Germinal center (tissue), 1 donor: ENCODE measurements around the gene EID3.
"Not testable (repeated sequence)": the region's sequence is repeated elsewhere in the genome, so short reads cannot be mapped to it uniquely, and the experiment has no call there.

Experiments used
- DNase-seq: peaks from one replicate; pipeline ENCODE4 v3.0.0; 2012; ENCODE audit warnings: mixed read lengths, low spot score

Gene EID3

DNA sequence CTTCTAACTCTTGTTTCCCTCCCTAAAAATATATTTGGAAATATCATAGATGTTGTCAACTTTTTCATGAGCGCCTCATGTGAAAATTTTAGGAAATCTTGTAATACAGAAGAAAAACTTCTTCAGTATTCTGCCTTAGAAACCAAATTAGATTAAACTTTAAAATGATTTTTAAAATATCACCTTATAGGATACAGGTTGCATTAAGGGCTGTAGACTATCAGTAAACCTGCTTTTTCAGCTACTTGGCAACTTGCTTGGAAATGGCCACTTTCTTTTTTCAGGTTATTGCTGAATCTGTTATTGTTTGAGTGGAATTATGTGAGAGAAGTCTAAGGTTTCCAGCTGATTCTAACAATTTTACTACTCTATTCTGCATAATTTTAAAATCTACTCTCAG lies 9.1 kb downstream of the EID3 start:
- DNase-seq = no peak

DNA sequence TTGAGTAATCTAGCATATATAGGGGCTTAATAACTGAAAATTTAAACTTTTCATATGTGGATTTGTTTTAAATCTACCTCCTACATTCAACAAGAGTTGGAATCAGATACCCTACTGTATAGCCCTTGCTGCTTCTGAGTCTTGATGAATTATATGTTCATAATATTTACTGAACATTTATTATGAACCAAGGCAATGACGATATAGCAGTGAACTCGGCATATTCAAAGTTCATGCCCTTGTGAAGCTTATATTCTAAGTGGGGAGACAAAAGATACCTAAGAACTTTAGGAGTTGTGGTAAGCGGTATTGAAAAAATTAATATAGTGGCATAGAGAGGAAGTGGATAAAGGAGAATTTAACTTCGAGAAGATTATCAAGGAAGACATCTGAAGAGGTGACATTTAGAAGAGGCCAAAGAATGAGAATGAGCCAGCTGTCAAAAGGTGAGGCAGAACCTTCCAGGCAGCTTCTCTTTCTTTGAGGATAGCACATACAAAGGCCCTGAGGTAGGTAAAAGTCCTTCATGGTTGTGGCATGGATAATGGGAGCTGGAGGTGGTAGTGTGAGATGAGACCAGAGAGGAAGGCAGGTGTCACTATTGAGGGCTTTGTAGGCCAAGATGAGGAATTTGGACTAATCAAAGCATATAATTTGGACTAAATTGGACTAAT lies 10.2 kb downstream of the EID3 start:
- no peak for DNase-seq

DNA sequence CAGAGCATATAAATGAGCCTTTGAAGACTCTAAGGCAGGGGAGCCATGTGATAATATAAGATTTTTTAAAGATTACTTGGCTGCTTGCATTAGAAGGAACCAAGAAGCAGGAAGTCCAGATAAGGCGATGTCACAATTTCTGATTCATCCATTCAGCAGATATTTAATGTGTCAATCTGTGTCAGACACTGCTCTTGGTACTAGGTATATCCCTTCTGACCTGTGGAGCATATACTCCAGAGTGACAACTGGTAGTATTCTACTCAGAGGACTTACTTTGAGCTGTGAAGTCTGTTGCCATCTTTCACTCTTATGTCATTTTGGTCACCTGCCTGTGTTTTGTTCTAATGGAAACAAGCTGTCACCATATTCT lies 10.7 kb downstream of the EID3 start:
- DNase-seq = no peak

DNA sequence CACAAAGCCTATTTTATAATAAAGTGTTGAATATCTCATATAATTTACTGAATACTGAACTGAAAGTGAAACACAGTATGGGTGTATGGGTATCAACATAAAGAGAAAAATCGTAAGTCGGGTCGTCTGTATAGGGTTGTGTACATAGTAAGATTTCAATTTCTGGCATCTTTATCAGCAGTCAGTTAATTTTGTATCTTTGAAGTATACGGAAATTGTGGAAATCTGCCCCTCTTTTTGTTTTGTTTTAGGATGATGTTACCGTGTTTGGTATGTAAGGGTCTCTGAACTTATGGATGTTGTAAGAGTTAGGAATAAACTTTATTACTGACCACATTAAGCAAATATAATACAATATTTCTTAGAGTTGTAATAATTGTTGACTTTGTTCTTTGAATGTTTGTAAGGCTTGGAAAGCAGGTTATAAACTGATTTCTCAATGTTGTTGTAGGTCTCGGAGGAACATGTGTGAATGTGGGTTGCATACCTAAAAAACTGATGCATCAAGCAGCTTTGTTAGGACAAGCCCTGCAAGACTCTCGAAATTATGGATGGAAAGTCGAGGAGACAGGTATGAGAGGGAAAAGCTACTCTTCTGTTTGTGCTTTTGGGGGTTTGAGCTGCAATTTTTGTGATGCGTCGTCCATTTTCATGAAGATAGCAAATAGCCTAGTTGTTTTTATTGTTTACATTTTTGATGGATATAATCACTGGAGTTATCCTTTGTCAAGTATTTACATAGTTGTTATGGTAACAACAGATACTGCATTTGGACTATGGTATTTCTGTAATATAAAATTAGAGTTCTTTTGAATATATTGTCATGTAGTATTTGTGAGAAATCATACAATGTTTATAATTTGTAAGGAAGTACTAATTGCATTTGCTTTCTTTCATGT lies 12.0 kb downstream of the EID3 start:
- no peak for DNase-seq

DNA sequence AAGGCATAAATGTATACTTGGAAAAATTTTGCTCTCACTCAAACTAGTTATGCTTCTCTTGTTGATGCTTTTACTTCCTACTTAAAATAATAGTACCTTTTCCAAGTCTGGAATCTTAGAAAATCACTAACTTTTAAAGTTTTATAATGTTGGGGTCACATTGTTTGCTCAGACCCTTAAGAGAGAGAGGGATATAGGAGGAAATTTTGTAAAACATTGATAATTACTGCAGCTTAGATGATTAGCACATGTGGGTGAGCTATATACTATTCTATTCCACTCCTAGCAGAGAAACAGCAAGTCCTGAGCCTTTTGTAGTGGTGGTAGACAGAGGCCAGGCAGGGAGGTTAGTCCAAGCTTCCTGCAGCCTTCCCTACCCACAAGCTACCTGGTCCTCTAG lies 13.4 kb downstream of the EID3 start:
- no peak for DNase-seq

DNA sequence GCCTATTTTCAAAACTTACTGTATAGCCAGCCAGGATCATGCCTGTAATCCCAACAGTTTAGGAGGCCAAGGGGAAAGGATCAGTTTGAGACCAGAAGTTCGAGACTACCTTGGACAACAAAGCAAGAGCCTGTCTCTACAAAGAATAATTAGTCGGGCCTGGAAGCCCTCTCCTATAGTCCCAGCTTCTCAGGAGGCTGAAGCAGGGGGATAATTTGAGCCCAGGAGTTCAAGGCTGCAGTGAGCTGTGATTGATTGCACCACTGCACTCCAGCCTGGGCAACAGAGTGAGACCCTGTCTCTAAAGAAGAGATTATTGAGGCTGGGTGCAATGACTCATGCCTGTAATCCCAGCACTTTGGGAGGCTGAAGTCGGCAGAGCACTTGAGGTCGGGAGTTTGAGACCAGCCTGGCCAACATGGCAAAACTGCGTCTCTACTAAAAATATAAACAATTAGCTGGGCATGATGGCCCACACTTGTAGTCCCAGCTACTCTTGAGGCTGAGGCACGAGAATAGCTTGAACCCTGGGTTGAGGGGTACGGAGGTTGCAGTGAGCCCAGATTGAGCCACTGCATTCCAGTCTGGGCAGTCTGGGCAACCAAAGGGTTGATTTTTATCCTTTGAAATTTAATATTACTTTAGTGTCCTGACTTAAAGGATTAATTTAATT lies 14.1 kb downstream of the EID3 start:
- DNase-seq = no peak

DNA sequence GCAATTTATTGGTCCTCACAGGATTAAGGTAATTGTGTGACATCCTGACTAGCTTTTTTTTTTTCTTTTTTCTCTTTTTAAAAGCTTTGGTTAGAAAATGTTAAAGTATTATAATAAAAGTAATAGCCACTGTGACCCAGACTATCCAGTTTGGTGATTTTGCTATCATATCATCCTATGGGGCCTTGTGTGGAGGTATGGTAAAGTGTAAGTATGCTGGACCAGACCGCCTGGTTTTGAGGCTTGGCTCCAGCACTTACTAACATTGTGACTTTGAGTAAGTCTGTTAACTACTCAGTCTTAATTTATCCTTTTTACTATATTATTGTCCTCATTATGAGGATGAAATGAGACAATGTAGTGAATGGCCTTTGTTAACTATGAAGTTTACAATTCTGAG lies 15.5 kb downstream of the EID3 start:
- DNase-seq = no peak

DNA sequence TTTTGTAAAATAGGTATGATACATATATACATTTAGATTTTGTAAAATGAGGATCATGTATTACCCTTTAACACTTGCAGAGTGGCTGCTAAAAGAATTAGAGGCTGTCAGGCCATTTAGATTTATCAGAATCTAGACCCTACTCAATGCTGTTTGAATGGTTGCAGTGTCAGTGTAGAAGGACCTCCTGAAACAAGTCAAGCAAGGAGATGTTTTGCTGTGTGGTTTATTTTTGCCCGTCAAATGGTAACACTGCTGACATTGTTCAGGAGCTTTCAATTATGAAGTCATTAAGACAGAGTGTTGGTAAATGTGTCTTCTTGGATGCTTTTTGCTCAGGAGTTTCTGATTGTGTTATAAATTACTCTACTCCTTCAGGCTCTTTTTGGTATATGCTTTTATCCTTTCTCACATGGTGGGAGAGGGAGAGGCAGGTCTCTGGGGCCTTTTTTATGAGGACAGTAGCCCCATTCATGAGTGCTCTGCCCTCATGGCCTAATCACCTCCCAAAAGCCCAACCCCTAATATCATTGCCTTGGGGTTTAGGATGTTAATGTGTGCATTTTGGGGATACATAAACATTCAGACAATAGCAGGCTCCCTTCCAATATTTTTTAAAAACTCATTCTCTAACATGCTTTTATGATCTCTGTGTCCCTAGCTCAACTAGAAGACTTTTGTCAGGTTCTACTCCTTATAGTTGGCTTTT lies 16.5 kb downstream of the EID3 start:
- DNase-seq = no peak

DNA sequence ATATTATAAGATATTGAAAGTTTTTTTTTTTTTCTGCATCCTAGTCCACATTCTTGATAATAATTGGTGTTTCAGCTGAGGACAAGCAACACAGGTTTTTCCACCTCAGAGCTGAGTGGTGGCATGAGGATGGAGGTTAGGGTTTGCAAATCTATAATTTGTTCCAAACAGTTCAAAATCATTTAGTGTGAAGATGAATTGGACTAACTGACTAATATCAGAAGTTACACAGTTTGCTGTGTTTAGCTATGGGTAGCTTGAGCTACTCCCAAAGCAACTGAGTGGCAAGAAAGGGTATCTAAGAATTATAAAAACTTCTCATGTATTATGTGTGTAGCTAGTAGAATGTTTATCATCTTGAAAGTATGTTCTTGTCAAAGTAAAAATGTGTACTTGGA lies 17.1 kb downstream of the EID3 start:
- no peak for DNase-seq

DNA sequence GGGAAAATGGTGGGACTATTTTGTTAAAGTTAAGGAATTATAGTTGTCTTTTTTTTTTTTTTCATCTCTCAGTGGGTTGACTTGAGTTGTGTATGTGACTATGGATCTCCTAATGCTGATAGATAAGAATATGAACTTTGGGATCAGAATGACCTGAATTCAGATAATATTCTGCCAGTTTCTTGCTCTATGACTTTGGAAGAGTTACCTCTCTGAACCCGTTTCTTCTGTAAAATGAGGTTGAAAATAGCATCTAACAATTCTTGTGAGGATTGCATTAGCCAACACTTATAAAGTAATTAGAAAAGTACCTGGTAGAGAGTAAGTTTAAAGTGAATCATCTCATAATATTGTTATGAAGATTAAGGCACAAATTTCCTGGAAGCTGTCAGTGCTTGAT lies 18.4 kb downstream of the EID3 start:
- no peak for DNase-seq

DNA sequence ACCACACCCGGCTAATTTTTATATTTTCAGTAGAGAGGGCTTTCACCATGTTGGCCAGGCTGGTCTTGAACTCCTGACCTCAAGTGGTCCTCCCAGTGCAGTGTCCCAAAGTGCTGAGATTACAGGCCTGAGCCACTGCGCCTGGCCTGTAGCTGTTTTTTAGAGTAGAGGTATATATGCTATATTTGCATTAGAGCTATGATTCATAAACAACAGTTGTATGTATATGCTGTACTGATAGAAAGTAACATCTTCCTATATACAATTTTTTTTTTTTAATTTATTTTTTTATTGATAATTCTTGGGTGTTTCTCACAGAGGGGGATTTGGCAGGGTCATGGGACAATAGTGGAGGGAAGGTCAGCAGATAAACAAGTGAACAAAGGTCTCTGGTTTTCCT lies 19.0 kb downstream of the EID3 start:
- DNase-seq = not testable (repeated sequence)

DNA sequence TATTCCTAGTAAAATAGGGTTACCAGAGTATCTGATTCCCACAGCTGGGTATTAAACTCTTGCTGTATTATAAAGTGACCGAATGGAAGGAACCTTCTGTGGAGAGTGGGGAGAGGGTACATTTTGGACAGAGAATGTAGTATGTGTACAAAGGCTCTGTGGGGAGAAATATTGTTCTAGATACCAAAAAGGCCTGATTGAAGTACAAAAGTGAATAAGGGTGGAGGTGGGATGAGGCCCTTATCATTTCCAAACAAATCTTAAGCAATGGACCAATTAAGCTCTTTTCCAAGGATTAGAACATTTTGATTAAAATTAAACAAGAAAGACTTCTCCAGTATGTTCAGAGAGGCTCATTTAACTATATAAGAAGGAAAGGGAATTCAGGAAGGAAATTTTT lies 20.4 kb downstream of the EID3 start:
- no peak for DNase-seq

DNA sequence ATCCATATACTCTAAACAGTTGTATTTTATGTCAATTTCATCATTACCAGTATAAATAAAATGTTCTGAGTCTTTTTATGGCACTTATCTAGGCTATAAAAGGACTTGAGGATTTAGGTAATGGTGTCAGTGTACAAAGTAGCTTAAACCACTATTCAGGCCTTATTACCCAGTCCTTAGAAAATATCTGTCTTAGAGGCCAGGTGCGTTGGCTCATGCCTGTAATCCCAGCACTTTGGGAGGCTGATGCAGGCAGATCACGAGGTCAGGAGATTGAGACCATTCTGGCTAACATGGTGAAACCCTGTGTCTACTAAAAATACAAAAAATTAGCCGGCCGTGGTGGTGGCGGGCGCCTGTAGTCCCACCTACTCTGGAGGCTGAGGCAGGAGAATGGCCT lies 24.7 kb downstream of the EID3 start:
- not testable (repeated sequence) for DNase-seq

DNA sequence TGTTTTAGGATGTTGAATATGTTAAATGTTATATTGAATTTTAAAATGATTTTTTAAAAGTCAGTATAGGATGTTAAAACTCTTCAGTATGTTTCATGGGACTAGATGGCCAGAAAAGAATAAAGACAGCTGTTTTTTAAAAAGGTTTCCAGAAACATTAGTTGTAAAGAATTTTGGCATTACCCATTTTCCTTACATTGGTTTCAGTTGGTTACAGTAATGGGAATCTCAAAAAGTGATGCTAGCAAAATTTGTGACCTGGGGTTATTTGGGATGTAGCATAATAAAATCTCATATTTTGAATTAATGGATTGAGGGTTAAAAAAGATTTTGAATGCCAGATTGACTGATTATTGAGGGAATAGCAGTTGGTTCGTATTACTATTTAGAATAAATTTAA lies 25.3 kb downstream of the EID3 start:
- no peak for DNase-seq

DNA sequence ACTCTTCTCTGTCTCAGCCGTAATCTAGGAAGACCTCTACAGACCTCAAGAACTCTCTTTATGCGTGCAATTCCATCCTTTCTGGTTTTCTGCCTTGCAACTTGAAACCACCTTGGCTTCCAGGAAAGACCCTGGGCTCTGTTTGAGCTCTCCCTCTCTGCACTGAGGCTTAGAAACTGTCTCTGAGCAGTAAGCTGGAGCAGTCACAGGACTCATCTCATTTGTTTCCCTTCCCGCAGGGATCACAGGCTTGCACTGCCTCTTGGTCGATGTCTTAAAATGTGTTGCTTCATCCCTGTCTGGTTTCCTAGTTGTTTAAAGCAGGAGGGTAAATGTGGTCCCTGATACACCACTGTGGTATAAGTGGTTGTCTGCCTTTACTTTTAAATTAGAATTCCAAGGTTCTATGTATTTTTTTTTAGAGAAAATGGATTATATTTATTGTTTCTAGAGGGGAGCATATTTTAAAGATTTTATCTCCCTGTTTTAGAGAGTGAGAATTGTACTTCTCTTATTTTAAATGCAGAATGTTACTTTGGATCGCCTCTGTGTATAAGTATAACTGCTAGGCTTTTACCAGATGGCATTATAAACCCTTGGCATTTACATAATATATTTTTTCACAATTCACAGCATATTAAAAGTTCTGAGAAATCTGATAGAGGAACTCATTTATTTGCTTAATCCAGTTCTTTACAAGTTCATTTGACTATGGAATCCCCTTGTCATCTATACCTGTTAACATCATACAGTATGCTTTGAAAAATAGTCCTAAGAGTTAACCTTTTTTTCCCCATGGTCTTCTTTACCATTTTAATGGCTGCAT lies 26.4 kb downstream of the EID3 start:
- DNase-seq = no peak

DNA sequence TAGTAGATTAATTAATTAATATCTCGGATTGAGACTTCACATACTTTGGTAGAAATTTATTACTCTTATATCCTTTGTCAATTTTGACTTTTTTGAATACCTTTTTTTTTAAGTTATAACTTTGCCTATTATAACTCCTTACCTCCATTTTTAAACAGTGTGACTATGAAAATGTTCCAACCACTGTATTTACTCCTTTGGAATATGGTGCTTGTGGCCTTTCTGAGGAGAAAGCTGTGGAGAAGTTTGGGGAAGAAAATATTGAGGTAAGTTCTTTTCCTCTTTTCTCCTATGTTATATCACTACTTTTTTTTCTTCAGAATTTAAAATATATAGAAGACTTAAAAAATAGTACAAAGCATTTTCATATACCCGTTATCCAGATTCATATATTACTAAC lies 27.8 kb downstream of the EID3 start:
- DNase-seq = no peak

DNA sequence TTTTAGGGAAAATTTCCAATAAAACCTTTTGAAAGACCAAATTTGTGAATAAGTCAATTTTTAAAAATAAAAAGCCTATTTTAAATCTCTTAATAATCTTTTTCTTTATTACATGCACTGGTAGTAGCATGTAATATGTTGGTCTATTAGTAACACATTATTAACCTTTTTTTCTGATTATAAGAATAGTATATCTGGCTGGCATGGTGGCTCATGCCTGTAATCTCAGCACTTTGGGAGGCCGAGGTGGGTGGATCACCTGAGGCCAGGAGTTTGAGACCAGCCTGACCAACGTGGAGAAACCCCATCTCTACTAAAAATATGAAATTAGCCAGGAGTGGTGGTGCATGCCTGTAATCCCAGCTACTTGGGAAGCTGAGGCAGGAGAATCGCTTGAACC lies 28.7 kb downstream of the EID3 start:
- not testable (repeated sequence) for DNase-seq

DNA sequence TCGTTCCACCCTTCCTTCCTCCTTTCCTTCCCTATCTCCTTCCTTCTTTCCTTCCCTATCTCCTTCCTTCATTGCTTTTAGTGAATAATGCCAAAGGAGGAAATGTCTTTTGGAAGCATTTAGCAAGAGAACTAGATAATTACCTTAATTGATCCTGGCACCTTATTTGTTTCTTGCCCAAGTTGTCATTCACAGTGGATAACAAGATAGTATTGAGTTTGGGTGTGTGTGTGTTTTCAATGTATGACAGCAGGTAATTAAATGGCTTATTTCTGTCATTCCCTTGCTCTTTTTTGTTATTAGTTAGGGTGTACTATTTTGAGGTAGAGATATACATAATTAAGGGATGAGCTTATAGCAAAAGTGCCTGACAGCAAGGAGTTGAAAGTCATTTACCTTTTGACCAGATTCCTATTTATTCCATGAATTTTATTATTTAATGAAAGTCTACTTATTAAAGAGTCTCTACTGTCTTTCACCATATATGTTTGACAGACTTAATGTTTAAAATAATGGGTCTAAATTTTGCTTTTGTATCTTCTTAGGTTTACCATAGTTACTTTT lies 30.2 kb downstream of the EID3 start:
- no peak for DNase-seq

DNA sequence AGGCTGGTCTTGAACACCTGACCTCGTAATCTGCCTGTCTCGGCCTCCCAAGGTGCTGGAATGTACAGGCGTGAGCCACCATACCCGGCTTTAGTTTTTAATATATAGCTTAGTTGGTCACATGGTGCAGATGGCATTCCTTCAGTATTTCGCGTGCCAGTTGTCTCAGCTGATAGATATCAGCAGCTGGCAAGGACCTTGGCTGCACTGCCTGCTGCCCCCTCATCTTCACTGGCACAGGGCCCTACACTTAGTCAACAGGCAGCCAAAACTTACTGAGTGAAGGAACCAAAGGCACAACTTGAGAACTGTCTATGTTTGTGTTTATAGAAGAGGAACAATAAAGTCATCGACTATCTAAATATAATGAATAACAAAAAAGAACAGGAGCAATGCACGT lies 31.0 kb downstream of the EID3 start:
- DNase-seq = no peak

DNA sequence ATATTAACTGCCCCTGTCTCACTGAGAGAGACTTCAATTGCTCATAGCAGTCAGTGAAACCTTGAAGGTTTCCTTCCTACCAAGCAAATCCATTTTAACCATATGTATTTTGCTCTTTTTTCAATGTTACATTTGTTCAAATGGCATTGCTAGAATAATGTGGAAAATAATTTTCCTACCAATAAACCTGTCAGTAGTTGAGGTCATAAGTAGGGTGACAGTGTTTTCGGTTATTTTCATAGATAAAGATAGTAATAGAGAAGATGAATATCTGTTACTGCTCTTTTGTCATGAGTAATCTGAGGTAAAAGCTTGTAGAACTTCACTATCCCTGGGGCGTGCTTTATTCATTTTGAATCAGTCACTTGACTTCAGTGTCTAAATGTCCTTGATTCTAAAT lies 32.6 kb downstream of the EID3 start:
- no peak for DNase-seq

DNA sequence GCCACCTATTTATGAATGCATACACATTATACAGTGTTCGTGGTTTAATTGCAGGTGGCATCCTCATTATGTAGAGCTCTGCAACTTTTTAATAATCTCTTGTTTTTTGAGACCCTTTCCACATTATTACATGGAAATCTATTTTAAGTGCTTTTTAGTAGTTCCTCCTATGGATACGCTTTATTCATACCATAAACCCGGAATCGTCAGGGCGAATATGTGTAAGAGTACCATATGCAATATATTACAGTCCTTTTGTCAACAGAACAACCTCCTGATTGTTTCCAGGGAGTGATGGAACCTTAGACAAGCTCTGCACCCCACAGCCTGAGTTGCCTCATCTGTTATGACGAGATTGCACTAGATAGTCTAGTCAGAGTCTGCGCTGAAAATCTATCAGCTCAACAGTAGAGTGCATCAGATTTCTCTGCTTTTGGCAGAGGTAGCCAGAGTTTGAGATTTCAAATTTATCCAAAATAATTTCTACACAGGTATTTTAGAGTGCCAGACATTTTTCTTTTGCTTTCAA lies 33.6 kb downstream of the EID3 start:
- no peak for DNase-seq
